HG02623 (cell line): ENCODE results near the gene CAMTA1.

Experiments
- ATAC-seq: cut with Tn5 transposase; IDR thresholded peaks from one replicate; pipeline ENCODE4 v1.9.1; 2021; ENCODE audit warnings: moderate library complexity; ENCODE audit not compliant: unreplicated experiment

Gene CAMTA1

DNA sequence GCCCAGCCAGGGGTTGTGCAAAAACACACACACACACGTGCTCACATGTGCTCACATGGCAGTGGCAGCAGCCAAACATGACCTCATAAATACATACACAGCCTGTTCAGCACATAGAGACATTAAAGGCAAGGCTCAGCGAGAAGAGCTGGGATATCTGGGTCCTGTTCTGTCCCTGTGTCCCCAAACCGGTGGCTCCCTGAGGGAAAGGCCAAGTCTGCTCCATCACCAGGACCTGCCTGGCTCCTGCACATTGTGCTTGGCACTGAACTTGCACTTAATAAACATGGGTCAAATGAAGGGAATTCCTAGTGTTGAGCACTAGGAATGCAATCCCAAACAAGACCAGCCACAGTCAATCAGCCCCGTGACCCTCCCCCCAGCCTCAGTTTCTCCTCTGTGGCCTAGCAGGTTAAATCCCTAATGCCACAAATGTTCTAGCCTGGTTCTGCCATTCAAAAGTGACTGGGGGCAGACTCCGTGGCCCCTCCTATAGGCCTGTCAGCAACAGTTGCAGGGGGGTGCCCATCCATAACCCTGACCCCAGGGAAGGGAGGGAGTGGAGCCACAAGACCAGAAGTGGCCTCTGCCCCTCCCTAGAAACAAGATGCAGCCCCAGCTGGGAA, 825.0 kb downstream of the CAMTA1 start:
- ATAC-seq = no peak

DNA sequence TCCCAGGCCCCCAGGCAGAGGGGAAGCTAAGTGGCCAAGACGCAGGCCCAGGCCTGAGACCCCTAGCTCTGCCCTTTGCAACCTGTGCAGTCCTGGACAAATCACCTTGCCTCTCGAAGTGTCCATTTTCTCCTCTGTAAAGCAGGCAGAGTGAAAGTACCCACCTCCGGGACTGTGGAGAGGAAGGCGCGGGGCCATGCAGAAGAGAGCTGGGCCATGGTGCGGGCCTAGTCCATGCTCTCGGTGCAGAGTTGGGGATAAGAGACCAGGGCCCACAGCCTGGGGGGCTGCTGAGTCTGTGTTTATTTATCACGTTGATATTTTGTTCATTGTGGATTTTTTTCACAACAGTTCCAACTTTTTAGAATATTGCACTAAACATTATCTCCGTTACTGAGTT, 825.7 kb downstream of the CAMTA1 start:
- ATAC-seq = no peak

DNA sequence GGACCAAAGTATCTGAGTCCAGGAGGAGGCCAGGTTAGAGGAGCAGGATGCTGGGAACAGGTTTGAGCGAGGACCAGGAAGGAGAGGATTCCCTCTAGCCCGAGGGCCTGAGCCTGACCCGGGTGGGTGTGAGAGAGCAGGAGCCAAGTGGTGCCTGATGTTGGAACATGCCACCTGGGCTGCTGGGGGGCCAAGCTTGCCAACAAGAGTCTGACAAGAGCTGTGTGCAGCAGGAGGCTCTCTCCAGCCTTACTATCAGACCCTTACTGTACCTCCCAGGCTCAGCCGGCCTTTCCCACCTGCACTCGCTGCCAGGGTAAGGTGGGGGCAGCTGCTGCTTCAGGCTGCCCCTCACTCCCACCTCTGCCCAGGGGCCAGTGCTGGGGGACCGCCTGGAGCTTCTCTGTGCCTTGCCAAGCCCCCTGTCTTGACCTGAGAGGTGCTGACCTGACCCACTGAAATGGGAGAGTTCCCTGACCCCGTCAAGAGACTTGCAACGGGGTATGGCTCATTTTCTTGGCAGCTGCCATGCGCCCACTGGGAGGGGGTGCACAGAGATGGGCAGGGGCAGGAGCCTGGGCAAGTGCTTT, 826.3 kb downstream of the CAMTA1 start:
- ATAC-seq = no peak

DNA sequence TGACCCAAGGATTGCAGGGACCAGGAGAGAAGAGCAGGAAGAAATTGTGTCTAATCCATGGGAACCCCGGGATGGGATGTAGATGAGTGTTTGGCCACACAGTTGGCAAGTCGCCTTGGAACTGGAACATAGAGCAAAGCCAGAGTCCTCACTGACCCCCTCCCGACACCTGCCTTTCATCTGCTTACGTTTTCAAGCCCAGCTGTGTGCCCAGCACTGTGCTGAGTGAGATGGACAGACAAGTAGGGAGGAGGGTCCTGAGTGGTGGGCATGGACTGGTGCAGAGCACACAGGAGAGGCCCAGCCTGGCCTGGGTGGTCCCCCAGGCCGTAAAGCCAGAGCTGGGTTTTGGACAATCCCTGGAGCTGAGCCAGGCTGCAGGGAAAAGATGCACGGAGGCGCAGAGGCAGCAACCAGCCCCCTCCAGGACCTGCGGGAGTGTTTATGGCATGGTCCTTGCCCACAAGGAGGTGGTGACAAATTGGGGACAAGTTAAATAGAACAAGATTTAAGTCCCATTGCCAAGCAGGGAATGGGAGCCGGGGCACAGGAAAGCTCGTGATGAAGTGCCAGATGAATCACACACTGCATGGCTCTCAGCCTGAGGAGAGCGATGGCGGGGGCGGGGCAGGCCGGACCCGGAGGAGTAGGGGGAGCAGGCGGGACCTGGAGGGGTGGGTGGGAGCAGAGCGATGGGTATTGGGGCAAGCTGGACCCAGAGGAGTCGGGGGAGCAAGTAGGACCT, 828.0 kb downstream of the CAMTA1 start:
- ATAC-seq = no peak

DNA sequence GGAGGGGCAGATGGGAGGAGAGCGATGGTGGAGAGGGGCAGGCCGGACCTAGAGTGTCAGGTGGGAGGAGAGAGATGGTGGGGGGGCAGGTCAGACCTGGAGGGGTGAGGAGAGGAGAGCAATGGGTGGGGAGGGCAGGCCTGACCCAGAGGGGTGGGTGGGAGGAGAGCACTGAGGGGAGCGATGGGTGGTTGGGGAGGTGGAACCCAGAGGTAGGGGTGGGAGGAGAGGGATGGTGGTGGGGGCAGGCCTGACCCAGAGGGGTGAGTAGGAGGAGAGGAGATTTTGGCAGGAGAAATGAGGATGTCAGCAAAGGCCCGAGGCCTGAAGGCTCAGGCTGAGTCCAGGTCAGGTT, 828.6 kb downstream of the CAMTA1 start:
- no peak for ATAC-seq

DNA sequence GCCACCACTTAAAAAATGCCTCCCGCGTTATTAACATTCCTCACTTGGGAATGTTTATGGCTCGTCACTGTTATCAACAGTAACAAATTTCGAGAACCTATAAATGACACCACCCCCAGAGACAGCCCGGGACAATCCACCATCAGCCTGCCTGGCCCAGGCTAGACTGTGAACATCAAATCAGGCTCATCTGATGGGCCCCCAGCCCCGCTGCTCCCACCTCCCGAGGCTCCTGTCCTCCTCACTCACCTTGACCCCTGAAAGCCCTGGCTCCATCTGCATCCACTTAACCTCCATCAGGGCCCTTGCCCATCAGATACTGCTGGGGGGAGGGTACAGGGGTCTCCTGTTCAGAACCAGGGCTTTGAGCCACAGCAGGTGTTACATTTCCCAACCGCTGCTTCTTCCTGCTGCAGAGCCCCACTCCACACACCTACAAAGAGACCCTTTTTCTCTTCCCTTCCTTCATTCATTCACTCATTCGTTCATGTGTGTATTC, 829.4 kb downstream of the CAMTA1 start:
- no peak for ATAC-seq

DNA sequence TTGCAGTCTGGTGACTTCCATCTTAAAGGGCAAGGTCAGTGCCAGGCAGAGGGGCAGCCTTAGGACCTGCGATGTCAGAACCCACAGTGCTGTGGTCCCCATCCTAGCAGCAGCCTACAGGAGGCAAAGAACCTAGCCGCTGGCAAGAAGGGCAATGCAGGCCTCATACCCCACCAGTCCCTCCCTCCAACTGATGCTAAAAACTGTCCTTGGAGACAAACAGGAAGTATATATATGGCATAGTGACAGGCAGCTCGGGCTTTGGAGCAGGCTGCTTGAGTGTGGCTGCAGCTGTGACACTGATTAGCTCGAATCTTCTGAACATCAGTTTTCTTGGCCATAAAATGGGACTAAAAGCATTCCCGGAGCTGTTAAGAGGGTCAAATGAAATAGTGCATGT, 829.9 kb downstream of the CAMTA1 start:
- no peak for ATAC-seq

DNA sequence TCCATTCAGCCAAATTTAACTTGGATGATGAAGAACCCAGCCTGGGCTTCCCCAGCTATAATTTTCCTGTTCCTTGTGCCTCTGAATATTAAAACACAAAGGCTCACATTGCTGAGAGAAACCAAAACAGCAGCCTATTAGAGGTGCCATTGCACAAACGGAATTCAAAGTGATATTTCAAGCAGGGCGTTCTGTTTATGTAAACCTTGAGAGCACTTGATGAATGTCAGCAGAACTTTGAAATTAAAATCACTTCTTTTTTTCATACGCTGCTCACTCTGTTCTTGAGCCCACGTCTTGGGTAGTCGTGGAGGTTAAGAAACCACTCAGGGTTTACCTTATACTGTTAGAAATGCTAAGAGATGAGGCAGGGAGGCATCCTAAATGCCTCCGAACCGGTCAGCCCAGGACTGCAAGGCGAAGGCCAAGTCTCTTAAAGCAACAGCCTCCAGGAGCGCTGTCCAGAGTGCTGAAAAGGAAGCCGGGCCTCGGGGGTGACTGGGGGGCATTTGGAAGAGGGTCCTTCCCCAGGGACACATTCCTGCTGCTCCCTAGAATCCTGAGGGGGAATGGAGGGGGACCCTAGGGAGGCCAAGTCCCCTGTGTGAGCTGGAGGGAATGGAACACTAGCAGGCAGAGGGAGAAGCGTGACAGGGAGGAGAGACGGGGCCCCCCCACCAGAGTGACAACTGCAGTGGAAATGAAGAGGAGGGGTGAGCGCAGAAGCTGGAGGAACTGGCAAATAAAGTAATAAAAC, 831.0 kb downstream of the CAMTA1 start:
- no peak for ATAC-seq

DNA sequence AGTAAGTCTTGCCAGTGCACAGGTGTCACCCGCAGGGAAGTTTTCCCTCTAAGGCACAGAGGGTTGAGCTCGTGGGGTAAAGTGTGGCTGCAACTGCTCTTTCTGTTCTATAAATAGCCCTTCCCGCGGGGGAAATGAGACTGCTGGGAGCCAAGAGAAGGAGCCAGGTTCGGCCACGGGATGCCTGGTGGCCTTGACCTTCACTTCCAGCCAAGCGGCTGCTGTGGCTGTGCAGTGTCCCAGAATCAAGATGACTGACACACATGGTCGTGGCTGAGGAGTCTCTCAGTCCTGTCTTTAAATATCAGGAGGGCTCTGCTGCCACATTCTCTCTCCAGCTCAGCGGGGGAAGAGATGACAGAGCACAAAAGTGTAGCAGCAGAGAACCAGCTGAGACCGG, 831.7 kb downstream of the CAMTA1 start:
- no peak for ATAC-seq

DNA sequence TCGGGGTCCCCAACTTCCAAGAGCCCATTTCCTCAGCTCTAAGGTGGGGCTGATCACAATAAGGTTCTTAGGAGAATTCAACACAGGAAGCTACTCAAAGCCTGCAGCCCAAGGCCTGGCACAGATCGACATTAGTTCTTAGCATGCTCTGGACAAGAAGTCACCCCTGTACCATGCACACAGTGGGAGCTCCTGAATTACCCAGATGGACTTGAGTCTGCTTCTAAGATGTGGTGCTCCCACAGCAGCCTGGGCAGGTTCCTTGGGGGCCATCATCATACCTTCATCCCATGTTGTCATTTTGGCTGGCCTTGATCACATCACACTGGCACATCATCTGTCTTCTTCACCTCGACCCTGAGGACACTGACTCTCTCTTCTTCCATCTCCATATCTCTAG, 832.6 kb downstream of the CAMTA1 start:
- no peak for ATAC-seq

DNA sequence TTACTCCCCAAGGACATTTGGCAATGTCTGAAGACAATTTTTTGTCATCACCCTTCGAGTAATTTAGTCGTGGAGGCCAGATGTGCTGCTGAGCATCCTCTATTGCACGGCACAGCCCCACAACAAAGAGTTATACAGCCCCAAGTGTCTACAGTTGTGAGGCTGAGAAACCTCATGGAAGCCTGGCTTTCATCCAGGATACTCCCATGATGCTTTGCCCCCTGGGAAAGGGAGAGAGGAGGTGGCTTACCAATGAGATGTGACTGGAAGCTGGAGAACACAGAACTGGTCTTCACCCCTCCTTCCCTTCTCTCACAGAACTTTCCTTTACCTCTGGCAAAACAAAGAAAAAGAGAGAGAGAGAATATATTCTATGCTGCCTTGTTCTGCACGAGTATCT, 834.9 kb downstream of the CAMTA1 start:
- no peak for ATAC-seq

DNA sequence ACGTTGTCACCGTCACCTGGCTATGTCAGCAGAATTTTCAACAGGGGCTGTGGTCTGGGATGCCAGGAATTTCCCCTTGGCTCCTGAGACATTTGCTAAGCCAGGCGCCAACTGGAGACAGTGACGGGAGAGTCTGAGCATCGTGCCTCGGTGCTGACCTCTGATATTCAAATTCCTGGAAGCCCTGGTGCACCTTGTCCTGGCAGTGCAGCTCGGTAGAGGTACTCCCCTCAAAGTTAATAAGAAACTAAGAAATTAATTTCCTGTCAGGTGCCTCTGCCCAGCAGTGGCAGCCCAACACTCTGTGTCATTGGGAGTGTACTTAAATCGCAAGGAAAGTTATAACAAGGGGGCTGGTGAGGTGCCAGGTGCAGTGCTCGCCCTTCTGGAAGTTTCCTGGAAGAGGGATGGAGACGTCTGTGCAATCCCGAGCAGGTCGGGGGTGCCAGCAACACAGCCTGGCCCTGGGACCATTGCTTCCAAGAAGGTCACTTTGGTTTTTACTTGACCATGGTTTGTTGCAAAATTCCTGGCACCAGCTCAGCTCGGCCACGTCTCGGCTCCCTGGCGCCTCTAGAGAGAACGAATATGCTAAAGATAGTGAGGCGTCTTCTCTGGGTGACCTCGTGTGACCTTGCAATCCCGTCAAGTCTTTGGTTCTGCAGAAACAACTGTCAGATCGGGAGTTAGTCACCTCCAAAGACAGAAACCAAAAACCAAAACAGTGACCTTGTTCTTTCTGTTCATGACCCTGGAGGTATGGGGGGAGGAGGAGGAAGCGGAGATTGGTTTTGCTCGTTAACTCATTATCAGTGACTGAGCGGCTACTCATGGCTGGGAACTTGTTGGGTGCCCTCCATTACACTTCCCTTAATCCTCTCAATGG, 836.3 kb downstream of the CAMTA1 start:
- ATAC-seq = no peak

DNA sequence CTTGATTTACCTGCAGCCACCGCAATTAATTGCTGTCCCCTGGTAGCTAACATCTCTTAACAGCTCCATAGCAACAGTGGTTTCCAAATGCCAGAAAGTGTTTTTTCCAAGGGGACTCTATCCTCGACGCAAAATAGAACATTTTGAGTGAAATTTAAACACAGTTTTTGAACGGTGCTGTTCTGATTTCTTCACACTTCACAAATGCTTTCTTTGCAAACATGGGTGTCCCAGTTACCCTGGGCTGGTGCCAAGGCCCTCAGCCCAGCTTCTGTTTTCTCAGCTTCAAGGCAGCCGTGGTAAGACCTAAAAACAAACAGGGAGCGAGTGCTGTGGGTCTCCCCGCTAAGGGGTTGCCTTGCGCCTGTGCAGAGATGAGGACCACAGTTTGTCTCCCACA, 838.6 kb downstream of the CAMTA1 start:
- ATAC-seq = no peak

DNA sequence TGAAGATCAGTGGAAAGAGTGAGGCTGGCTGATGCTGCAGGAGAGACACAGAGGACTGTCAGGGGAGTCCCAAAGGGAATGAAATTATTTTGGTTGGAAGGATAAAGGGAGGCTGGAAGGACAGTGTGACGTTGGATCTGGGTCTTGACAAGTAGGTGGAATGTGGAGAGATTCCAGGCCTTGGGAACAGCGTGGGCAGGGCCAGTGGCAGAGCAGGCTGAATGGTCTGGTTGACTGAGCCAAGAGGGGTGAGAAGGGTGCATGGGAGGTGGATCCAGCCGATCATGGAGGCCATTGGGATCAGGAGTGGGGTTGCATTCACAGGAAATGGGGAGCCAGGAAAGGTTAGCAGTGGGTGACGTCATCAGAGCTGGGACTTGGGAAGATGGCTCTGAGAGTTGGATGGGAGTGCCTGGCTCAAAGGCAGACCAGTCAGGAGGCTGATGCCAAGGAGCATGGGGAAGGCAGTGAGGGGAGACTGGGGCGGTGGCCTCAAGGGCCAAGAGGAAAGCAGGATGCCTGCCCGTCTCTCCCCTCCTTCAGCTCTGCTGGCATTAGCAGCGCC, 839.6 kb downstream of the CAMTA1 start:
- ATAC-seq = no peak

DNA sequence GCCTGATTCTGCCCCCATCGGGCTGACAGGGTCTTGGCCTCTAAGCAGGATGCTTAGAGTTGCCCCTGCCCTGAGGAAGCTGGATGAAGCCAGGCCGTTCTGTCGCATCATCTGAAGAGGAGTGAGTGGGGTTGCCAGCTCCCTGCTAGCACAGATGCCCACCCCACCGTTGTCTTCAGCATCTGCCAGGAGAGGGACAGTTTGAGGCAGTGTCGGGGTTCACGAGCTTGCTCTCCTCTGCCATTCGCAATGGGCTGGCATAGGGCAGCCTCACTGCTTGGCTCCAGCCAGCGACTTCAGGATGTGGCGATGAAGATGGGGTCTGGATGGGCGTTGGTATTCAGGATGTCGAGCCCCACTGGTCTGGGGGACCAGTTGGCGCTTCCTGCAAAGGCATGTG, 840.1 kb downstream of the CAMTA1 start:
- no peak for ATAC-seq

DNA sequence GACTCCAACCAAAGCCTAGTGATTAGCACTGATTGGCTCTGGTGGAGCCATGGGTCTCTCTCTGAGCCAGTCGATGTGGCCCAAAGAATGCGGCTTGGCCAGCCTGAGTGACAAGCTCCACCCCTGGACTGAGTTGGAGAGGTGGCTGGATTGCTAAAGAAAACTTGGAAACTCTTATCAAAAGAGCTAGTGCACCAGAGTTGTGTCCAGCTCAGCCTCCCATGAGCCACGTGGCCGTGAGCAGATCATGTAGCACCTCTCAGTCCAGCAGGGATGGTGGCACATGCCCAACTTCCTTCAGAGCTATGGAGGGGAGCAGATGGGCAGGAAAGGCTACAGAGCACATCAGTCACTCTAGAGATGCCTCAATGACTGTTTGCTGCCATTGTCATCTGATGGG, 843.0 kb downstream of the CAMTA1 start:
- ATAC-seq = no peak

DNA sequence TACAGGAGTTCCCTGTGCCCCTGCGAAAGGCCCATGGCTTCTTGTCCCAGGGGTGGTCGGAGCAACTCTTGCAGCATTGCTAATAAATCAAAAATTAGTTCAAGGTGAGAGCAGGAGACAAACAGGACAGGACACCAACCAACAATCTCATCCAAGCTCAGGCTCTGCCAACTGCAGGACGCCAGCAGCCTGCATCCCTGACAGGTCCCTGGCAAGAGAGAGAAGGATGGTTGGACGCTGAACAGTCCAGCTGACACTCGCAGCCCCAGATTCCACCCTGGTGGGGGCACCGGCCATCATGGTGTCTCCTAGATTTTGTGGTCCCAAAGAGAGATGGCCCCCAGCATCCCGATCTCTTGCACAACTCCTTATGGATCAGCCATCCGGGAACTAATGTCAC, 843.8 kb downstream of the CAMTA1 start:
- ATAC-seq = no peak

DNA sequence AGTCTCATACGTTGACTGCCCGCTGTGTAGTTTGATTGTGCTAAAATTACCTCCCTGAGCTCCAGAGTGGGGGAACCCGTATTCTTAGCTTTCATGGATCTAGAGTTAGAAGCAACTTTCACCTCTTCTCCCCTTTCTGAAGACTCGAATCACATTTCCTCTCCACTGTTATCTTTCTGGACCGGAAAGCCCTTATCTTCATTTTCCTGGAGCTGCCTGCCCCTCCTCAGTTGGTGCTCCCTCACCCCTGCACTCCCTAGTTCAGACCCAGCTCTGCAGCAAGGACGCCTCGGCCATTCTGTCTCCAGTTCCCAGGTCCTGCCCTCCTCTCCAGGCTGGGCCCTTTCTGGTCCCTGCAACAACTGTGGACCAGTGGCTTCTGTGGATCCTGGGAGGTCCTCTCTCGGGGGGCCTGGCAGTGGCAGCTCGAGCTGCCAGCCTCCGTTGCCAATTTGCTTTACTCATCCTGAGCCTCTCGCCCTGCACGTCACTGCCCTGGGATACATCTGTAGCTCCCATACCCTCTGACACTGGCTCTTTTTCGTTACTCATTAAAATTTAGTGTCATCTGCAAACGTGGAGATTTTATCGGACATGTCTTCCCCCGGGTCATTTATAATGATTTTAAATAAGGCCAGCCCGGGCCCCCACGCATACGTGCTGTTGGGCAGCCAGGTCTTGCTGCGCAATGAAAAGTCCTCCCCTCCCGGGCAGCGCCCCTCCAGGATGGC, 844.4 kb downstream of the CAMTA1 start:
- no peak for ATAC-seq

DNA sequence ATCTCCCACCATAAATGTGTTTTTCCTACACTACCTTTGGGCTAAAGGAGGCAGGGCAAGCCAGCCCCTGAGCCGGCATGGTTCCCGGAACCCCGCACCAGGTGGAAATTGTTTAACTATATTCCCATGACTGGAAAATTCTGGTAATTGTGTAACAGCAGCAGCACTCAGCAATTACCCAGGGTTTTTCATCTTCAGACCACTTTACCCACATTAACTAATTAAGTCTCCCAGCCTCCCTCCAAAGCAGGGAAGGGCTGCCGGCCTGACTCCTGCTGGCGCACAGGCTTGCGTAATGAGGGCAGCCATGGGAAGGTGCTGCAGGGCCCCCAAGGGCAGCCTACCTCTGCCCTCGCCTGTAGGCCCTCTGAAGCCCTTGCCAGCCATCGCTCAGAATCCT, 845.1 kb downstream of the CAMTA1 start:
- no peak for ATAC-seq

DNA sequence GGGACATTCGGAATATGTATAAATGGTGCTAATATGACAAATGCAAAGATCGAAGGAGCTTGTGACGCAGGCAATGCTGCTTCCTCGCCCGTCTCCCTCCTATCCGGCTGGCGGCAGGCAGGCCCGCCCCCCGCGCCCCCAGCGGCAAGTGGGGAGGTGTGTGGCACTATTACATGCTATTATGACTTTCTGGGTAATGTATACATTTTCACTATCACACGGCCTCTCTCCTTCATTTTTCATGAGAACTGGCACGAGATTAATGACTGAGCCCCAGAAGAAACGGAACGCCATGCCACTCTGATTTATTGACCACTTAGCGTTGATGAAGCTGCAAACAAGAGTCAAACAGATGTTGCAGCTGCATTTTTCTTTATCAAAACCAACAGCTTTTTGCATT, 846.9 kb downstream of the CAMTA1 start:
- ATAC-seq = no peak
